Measurements from ENCODE around the gene CPNE8.

GRCh38 chr12:38823314-38823713 is 82.1 kb downstream of the CPNE8 start:
- no peak for TF ChIP-seq USF2 (IDR thresholded peaks at IDR 0.05; ENCODE audit: low read depth, low read length)
- no peak for TF ChIP-seq CTCF (conservative IDR thresholded peaks at IDR 0.05; ENCODE audit: low read depth, low read length)
- no peak for TF ChIP-seq RAD21 (IDR thresholded peaks at IDR 0.05; ENCODE audit: low read length)
- TF ChIP-seq CEBPB (IDR thresholded peaks at IDR 0.05; ENCODE audit: low read depth, low read length): no peak
- TF ChIP-seq RCOR1 (IDR thresholded peaks at IDR 0.05; ENCODE audit: insufficient replicate concordance, low read length): no peak
- no peak for TF ChIP-seq POLR2A (IDR thresholded peaks at IDR 0.05; ENCODE audit: low read depth, low read length)
- no peak for TF ChIP-seq RFX5 (IDR thresholded peaks at IDR 0.05; ENCODE audit: low read depth, low read length)
